ENCODE results near the gene ITGB1. TPM values are rescaled to one million over a fixed set of nuclear protein-coding genes. Genes with fewer than 3 reads are reported as not detected.

ITGB1 gene
- total and polyA plus RNA-seq, 11 donors, result 150 to 1,693 (median 701) TPM

- peak overlapping the region in 4 of 12 donors; percentile 7 to 25 (median 16) for H3K4me3 ChIP-seq
- intact Hi-C loops (cut with DNase I), result loop anchor here in 2 of 10 donors (10.0 kb wide), 1 partner anchor 75 kb away; no protein-coding TSS in a partner anchor
- H3K27me3 ChIP-seq, result no peaks in the 10 kb centered on the region
- no peak for TF ChIP-seq CTCF (IDR thresholded peaks at IDR 0.05)
- TF ChIP-seq POLR2A (IDR thresholded peaks at IDR 0.05), result no peak
- peaks cover 0 to 99% (median 82%) of the 10 kb centered on the region in 9 donors for H3K36me3 ChIP-seq
- H3K9me3 ChIP-seq, result no peaks in the 10 kb centered on the region
- DNase-seq, result no peak
- H3K27ac ChIP-seq, result peak overlapping the region in 3 of 12 donors; percentile 2 to 19 (median 7)
- 54 to 68% (median 60%) methylated on average over 6 of the region's 6 CpGs for WGBS, 4 donors
- H3K4me1 ChIP-seq, result peaks cover 0 to 31% (median 9%) of the 10 kb centered on the region in 12 donors
- peak in 1 of 4 donors; percentile 37 for ATAC-seq
Observed at GRCh38 chr10:32929634-32930033, 28.4 kb downstream of the ITGB1 start.

- Histone ChIP-seq H3K4me1 (peaks cover 0 to 31% (median 13%) of the 10 kb centered on the region in 12 donors), H3K36me3 (peaks cover 0 to 99% (median 82%) of the 10 kb centered on the region in 9 donors), H3K27ac (no peak overlapping the region), H3K9me3 (no peaks in the 10 kb centered on the region), H3K27me3 (no peaks in the 10 kb centered on the region), H3K4me3 (no peak overlapping the region)
- WGBS, 4 donors, result 93 to 96% (median 94%) methylated on average over 3 of the region's 3 CpGs
- no peak for DNase-seq
- intact Hi-C loops (cut with DNase I), result loop anchor here in 2 of 10 donors (10.0 kb wide), 1 partner anchor 77 kb away; no protein-coding TSS in a partner anchor
- ATAC-seq, result no peak
- TF ChIP-seq CTCF (IDR thresholded peaks at IDR 0.05) (no peak), POLR2A (IDR thresholded peaks at IDR 0.05) (no peak)
Observed at GRCh38 chr10:32927750-32928149, 30.3 kb downstream of the ITGB1 start.

GRCh38 chr10:32923849-32924248 is 34.2 kb downstream of the ITGB1 start:
- H3K27me3 ChIP-seq, result no peaks in the 10 kb centered on the region
- intact Hi-C loops (cut with DNase I), result loop anchor here in 2 of 10 donors (10.0 kb wide), 1 partner anchor 81 kb away; no protein-coding TSS in a partner anchor

GRCh38 chr10:32923134-32923533 is 34.9 kb downstream of the ITGB1 start:
- intact Hi-C loops (cut with DNase I), result loop anchor here in 2 of 10 donors (10.0 kb wide), 1 partner anchor 82 kb away; no protein-coding TSS in a partner anchor
- ATAC-seq (no peak), DNase-seq (no peak)
- 68 to 85% (median 76%) methylated on average over 2 of the region's 2 CpGs for WGBS, 4 donors
- no peaks in the 10 kb centered on the region for H3K27me3 ChIP-seq
- TF ChIP-seq CTCF (IDR thresholded peaks at IDR 0.05) (no peak), POLR2A (IDR thresholded peaks at IDR 0.05) (no peak)
- H3K36me3 ChIP-seq, result peaks cover 0 to 100% (median 100%) of the 10 kb centered on the region in 9 donors
- no peak overlapping the region for H3K4me3 ChIP-seq
- no peak overlapping the region for H3K27ac ChIP-seq
- H3K9me3 ChIP-seq, result no peaks in the 10 kb centered on the region
- H3K4me1 ChIP-seq, result peaks cover 0 to 8% (median 0%) of the 10 kb centered on the region in 12 donors

More at GRCh38 chr10:32923849-32924248, 34.2 kb downstream of the ITGB1 start:
- no peak for TF ChIP-seq POLR2A (IDR thresholded peaks at IDR 0.05)
- no peak for TF ChIP-seq CTCF (IDR thresholded peaks at IDR 0.05)
- peaks cover 0 to 13% (median 1%) of the 10 kb centered on the region in 12 donors for H3K4me1 ChIP-seq
- H3K36me3 ChIP-seq, result peaks cover 0 to 100% (median 100%) of the 10 kb centered on the region in 9 donors
- no peak for ATAC-seq
- no peak for DNase-seq
- H3K4me3 ChIP-seq, result no peak overlapping the region
- WGBS, 4 donors, result 83 to 91% (median 88%) methylated on average over 2 of the region's 2 CpGs
- no peak overlapping the region for H3K27ac ChIP-seq
- no peaks in the 10 kb centered on the region for H3K9me3 ChIP-seq

Data from heart left ventricle (tissue), 16 donors.